Vein endothelial cell (primary cell): ENCODE data around the gene MPND. TPM values are rescaled to one million over a fixed set of nuclear protein-coding genes. Genes with fewer than 3 reads are reported as not detected.

Experiments used
- total RNA-seq: library from RNA; depleted of rRNA; stranded (reverse); fragments of >200 nt; gene quantifications from 2 replicates; pipeline ENCODE4 v1.2.3, GENCODE V29; 2012

Gene MPND, protein sequence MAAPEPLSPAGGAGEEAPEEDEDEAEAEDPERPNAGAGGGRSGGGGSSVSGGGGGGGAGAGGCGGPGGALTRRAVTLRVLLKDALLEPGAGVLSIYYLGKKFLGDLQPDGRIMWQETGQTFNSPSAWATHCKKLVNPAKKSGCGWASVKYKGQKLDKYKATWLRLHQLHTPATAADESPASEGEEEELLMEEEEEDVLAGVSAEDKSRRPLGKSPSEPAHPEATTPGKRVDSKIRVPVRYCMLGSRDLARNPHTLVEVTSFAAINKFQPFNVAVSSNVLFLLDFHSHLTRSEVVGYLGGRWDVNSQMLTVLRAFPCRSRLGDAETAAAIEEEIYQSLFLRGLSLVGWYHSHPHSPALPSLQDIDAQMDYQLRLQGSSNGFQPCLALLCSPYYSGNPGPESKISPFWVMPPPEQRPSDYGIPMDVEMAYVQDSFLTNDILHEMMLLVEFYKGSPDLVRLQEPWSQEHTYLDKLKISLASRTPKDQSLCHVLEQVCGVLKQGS
- 6.3 and 8.8 TPM in 2 replicates for total RNA-seq

DNA sequence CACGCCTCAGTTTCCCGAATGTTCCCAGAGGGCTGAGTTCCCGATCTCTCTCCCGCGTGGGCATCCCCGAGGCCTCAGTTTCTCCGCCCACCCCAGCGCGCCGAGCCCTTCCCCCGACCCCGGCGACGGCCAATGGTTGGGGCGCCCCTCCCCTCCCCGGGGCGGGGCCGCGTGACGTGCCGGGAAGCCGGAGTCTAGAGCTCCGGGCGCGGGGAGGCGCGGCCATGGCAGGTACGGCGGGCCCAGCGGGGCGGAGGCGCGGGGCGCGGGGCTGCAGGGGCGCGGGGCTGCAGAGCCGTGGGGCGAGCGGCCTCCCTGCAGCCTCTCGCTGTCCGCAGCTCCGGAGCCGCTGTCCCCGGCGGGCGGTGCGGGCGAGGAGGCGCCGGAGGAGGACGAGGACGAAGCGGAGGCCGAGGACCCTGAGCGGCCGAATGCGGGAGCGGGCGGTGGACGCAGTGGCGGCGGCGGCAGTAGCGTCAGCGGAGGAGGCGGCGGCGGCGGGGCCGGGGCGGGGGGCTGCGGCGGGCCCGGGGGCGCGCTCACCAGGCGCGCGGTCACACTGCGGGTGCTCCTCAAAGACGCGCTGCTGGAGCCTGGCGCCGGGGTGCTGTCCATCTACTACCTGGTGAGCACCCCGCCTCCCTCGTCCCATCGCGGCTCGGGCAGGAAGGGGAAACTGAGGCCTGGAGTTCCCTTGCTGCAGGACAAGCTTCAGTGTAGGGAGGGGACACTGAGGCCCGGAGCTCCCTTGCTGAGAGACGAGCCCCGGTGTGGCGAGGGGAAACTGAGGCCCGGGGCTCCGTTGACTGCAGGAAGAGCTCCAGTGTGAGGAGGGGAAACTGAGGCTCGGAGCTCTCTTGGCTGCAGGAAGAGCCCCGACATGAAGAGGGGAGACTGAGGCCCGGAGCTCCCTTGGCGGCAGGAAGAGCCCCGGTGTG, at the start of gene MPND:
Gene MPND, plus strand, starts transcription at position 193 of the 938 bp plus-strand sequence. Its CDS starts 32 bp downstream, at position 225.

DNA sequence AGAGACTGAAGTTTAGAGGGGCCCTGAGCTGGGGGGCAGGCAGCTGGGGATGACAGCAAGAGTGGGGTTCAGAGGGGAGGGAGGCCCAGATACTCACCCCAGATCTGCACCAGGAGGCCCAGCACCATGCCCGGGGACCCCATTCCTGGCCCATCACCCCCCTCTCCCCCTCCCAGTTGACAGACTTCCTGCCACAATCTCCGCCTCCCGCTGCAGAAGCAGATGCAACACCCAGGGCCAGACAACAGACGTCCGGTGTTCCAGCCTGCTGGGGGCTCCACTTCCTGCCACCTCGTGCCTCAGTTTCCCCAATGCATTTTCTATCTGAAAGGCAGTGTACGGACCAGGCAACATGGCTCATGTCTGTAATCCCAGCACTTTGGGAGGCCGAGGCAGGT, 41.1 kb upstream of the MPND start, which contains the start of gene TMIGD2:
Gene TMIGD2, minus strand, starts transcription at position 147 of the 398 bp plus-strand sequence. Its CDS starts 4 bp downstream, at position 143.

DNA sequence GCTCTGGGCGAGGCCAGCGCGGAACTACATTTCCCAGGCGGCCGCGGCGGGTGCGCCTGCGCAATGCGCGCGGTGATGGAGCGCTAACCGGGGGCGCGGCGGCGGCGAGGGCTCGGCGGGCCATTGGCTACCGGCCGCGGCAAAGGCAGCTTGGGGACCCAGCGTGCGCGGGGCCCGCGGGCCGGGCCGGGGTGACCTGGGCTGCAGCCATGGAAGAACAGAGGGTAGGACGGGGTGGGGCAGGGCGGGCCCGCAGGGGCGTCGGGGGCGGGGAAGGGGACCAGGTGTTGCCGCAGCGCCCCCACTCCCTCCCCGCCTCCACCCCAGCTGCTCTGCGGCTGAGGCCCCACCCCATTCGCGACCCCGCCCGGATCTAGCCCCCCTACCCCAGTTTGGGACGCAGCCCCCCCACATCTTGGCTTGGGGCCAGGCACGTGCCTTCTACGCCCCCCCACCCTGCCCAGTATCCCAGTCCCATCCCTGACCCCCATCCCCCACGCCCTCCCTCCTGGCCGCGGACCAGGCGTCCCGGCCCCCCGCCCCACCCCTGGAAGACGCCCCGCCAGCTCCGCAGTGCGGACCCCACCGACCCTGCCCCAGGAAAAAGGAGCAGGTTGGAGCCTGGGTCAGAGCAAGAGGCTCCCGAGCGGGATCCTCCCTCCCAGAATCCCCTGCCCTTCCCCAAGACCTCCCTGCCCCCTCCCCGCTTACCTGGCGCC, 38.7 kb upstream of the MPND start, which contains the start of gene FSD1:
Gene FSD1, plus strand, starts transcription at position 61 of the 719 bp plus-strand sequence. Its CDS starts 149 bp downstream, at position 210.

DNA sequence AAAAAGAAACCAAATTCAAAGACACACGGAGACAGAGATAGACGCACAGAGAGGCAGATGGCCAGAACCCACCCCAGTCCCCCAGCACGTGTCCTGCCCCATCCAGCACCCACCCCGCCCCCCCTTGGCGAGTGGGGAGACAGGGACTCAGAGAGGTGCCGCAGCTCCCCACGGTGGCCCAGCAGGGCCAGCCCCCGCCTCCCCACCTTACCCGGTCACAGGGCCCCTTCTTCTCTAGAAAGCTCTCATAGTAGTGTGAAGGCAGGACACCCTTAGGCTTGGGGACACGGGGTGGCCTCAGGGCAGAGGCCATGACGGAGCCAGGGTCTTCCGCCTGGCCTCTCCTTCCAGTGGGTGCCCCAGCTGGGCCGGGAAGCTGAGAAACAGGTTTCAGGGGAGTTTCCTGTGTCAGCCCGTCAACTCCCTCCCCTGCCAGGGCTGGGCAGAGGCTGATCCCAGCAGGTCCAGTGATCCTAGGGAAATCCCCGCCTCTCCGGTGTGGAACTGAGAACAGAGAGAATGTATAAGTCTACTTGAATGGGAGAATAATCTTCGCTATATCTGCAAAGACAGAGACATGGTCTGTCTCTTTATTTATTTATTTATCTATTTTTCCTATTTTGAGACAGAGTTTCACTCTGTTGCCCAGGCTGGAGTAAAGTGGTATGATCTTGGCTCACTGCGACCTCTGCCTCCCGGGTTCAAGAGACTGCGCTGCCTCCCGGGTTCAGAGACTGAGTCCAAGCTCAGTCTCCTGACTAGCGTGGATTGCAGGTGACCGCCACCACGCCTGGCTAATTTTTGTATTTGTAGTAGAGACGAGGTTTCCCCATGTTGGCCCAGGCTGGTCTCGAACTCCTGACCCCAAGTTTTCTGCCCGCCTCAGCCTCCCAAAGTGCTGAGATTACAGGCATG, 4.7 kb upstream of the MPND start, which contains the start of gene STAP2:
Gene STAP2, minus strand, starts transcription at position 387 of the 915 bp plus-strand sequence. Its CDS starts 74 bp downstream, at position 313.

DNA sequence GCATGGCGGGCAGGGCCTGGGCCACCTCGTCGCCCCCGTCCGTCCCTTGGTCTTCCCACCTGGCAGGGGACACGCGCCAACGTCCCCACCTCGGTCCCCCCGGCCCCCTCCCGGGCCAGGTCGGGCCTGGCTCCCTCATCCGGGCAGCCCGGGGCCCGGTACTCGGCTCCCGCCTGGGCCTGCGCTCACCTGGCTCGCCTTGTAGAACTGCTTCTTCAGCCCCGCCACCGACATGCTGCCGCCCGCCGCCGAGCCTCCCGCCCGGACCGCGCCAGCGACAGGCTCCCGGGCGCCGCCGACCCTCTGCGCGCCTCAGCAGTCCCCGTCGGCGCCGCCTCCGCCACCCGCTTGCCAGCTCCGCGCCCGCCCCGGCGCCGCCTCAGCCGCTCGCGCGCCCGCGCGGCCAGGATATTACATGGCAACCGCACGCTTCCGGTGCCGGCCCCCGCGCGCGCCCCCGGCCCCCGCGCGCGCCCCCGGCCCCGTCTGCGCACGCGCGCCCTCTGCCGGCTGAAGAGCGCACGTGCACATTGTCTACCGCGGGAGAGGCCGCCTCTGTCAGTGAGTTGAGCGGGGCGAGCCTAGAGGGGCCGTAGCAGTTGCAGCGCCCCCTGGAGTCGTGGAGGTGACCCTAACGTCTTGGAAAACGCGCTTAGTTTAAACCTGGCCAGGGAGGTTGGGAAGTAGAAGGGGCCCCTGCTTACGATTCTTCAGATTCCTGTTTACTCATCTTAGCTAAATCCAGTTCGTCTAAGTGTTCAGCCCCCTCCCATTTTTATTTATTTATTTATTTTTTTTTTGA, 57.0 kb downstream of the MPND start, which contains the start of gene SH3GL1:
Gene SH3GL1, minus strand, starts transcription at position 413 of the 802 bp plus-strand sequence. Its CDS starts 179 bp downstream, at position 234.

DNA sequence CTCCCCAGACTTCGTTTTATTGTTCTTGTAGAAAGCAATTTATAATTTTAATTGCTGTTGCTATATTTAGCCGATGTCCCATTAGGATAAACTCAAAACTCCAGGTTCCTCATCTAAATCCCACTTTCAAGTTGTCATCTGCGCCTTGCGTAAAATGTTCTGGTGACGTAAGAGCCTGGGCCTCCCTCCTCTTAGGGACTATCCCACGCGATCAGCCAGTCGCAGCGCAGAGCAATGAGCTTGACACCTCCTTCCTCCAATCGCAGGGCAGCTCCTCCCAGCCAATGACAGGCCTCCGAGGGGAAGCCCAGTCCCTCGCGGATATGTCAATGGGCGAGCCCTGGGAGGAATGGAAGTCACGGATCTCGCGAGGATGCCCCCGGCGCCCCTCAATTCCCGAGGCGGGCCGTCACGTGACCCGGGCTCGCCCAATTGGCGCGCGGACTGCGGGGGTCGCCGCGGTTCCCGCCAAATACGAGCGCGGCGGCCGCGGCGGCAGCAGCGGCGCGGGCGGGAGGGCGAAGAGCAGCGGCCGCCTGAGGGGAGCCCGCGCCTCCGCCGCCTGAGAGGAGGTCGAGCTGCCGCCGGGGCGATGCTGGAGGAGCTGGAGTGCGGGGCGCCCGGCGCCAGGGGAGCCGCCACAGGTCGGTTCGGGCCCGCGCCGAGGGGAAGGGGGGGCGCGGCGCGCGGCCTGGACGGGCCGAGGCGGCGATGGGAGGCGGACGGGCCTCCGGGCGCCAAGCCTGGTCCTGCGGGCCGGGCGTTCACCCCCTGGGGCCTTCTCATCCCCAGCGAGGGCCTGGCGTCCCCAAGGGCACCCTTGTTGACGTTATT, 59.0 kb downstream of the MPND start, which contains the start of gene CHAF1A:
Gene CHAF1A, plus strand, starts transcription at position 470 of the 834 bp plus-strand sequence. Its CDS starts 123 bp downstream, at position 593.

Other genes starting within 250 kb of the MPND start
- gene MAP2K2, start 219.4 kb upstream of the MPND start, total RNA-seq = 169 and 241 TPM in 2 replicates
- gene CREB3L3, start 189.9 kb upstream of the MPND start, total RNA-seq = not detected in 2 replicates
- gene SIRT6, start 161.0 kb upstream of the MPND start, total RNA-seq = 10.6 and 21.2 TPM in 2 replicates
- 0.10 and 1.6 TPM in 2 replicates for gene ANKRD24, start 160.9 kb upstream of the MPND start, total RNA-seq
- 0.57 and 2.0 TPM in 2 replicates for gene EBI3, start 114.0 kb upstream of the MPND start, total RNA-seq
- 22.6 and 24.5 TPM in 2 replicates for gene YJU2, start 96.5 kb upstream of the MPND start, total RNA-seq
- not detected in 2 replicates for gene SHD, start 64.3 kb upstream of the MPND start, total RNA-seq
- not detected in 2 replicates for gene TMIGD2, start 41.2 kb upstream of the MPND start, total RNA-seq
- gene FSD1, start 39.0 kb upstream of the MPND start, total RNA-seq = 13.1 and 18.3 TPM in 2 replicates
- 18.5 and 37.6 TPM in 2 replicates for gene STAP2, start 4.7 kb upstream of the MPND start, total RNA-seq
- gene SH3GL1, start 57.0 kb downstream of the MPND start, total RNA-seq = 157 and 199 TPM in 2 replicates
- gene CHAF1A, start 59.1 kb downstream of the MPND start, total RNA-seq = 13.1 and 16.5 TPM in 2 replicates
- gene UBXN6, start 114.2 kb downstream of the MPND start, total RNA-seq = 83.8 and 109 TPM in 2 replicates
- 72.2 and 77.4 TPM in 2 replicates for gene HDGFL2, start 128.7 kb downstream of the MPND start, total RNA-seq
- gene PLIN4, start 174.9 kb downstream of the MPND start, total RNA-seq = under 0.01 TPM in 2 replicates
- gene PLIN5, start 191.7 kb downstream of the MPND start, total RNA-seq = 0.33 and 0.48 TPM in 2 replicates
- 0.65 and 0.86 TPM in 2 replicates for gene LRG1, start 196.5 kb downstream of the MPND start, total RNA-seq
- gene SEMA6B, start 216.1 kb downstream of the MPND start, total RNA-seq = 236 and 245 TPM in 2 replicates